Ovary (tissue), 9 donors: ENCODE measurements around the gene ASCL5. TPM values are rescaled to one million over a fixed set of nuclear protein-coding genes. Genes with fewer than 3 reads are reported as not detected.

Source experiments
- DNase-seq, 5 donors: peaks; one replicate each; pipeline ENCODE4 v3.0.0-alpha.2; 2019 to 2020
- H3K27ac ChIP-seq, 2 donors: fragments of 200-600 bp; one replicate each; pipeline versions ENCODE4 v1.5.1 to v1.8.0; 2019 to 2022
- H3K27me3 ChIP-seq: fragments of 200-600 bp; one replicate; pipeline ENCODE4 v1.8.0; 2022
- H3K36me3 ChIP-seq: fragments of 200-600 bp; sonication (generic); one replicate; pipeline ENCODE4 v1.5.1; 2019
- H3K4me1 ChIP-seq: one replicate; pipeline ENCODE4 v1.8.1; 2013; ENCODE audit warnings: mild to moderate bottlenecking, moderate library complexity; ENCODE audit not compliant: insufficient read depth
- H3K4me3 ChIP-seq: fragments of 200-600 bp; sonication (generic); one replicate; pipeline ENCODE4 v1.5.1; 2017
- H3K9me3 ChIP-seq, 2 donors: fragments of 200-600 bp in 1 of 2; sonication (generic) in 1 of 2; one replicate each; pipeline versions ENCODE4 v1.5.1 to v1.8.1; 2013 to 2019; ENCODE audit warnings: mild to moderate bottlenecking in 1 of 2, moderate library complexity in 1 of 2
- CTCF ChIP-seq, 3 donors: fragments of 450-650 bp in 2 of 3; fragments of 200-600 bp in 1 of 3; IDR thresholded peaks; one replicate each; pipeline versions ENCODE4 v1.5.1 to v1.8.0; 2016 to 2022; ENCODE audit warnings: antibody characterized with exemption in 3 of 3, mild to moderate bottlenecking in 1 of 3
- EP300 ChIP-seq: sonication (generic); formaldehyde crosslinking; IDR thresholded peaks from one replicate; pipeline ENCODE4 v1.6.1; 2017; ENCODE audit warnings: antibody characterized with exemption
- POLR2A ChIP-seq: fragments of 450-650 bp; IDR thresholded peaks from one replicate; pipeline ENCODE4 v1.6.1; 2017; ENCODE audit warnings: antibody characterized with exemption, mild to moderate bottlenecking, moderate library complexity
- WGBS, 3 donors: extraction: QIAGEN DNeasy Blood & Tissue Kit in 1 of 3; methylation state at CpG; one replicate each; pipeline versions ENCODE4 v1.1.5 to v1.1.7; 2013 to 2017; 5-methylcytosine and 5-hydroxymethylcytosine counted together
- intact Hi-C, 4 donors: fragments of 100-400 bp; cut with DNase I; formaldehyde crosslinking; loops; one replicate each; pipeline versions ENCODE4 v1.11.0 to v1.15.1; 2022 to 2023
- polyA plus RNA-seq, 2 donors: library from polyadenylated mRNA; stranded (reverse); fragments of 200-250 nt in 1 of 2; fragments of 350-450 nt in 1 of 2; fragmentation: Illumina TruSeq in 1 of 2; extraction: RNeasy Lipid Tissue Mini Kit (QIAGEN cat#74804) in 1 of 2; gene quantifications; one replicate each; pipeline ENCODE4 v1.2.3, GENCODE V29; 2013 to 2014
- total RNA-seq, 7 donors: library from RNA; depleted of rRNA in 2 of 7; stranded (reverse); fragments of >200 nt in 2 of 7; fragmentation: NEBNext Ultra II Directional in 3 of 7; extraction: Animal tissue kit (Norgen Biotek cat#: 25700) in 3 of 7; gene quantifications; one replicate each; pipeline versions ENCODE4 v1.1.0 to v1.2.4, GENCODE V29; 2016 to 2023
- donor health status: DM: no; HTN: no; CAD: no; lungs with moderate emphysema.
- donor health status: DM: no; HTN: no; CAD: no.
- donor health status: Bipolar disorder and iron deficiency.
- donor health status: DM: yes; HTN: yes; CAD: no.
- donor health status: DM: no; HTN: no; CAD: no.
- donor health status: DM: yes; HTN: yes; CAD: no.

The ASCL5 gene
- total and polyA plus RNA-seq, 9 donors = 0.06 TPM; not detected in 8

GRCh38 chr1:201138311-201138840 lies 11.4 kb upstream of the ASCL5 start:
- DNase-seq = peak in 1 of 5 donors; percentile 5
- H3K27me3 ChIP-seq = no peaks in the 10 kb centered on the region
- no peak overlapping the region for H3K27ac ChIP-seq
- no peaks in the 10 kb centered on the region for H3K9me3 ChIP-seq
- 51 to 63% (median 57%) methylated on average over 6 of the region's 6 CpGs for WGBS, 3 donors
- H3K4me1 ChIP-seq = no peaks in the 10 kb centered on the region
- H3K36me3 ChIP-seq = no peaks in the 10 kb centered on the region
- no peak overlapping the region for H3K4me3 ChIP-seq
- TF ChIP-seq CTCF (IDR thresholded peaks at IDR 0.05) = no peak
- no peak for TF ChIP-seq POLR2A
- no peak for TF ChIP-seq EP300
- intact Hi-C loops = no loop called here

- Histone ChIP-seq H3K27ac (peak overlapping the region; percentile 13 to 20), H3K9me3 (no peaks in the 10 kb centered on the region), H3K4me1 (no peaks in the 10 kb centered on the region), H3K4me3 (no peak overlapping the region), H3K27me3 (no peaks in the 10 kb centered on the region), H3K36me3 (no peaks in the 10 kb centered on the region)
- 56 to 72% (median 57%) methylated on average over 6 of the region's 6 CpGs for WGBS, 3 donors
- TF ChIP-seq CTCF (IDR thresholded peaks at IDR 0.05) = no peak
- TF ChIP-seq EP300 = no peak
- TF ChIP-seq POLR2A = no peak
- peak; percentile 45 to 71 (median 50) for DNase-seq
- intact Hi-C loops = no loop called here
These were observed 10.8 kb upstream of the ASCL5 start for GRCh38 chr1:201137579-201138310.

GRCh38 chr1:201137024-201137392 lies 10.0 kb upstream of the ASCL5 start:
- TF ChIP-seq EP300 = no peak
- TF ChIP-seq POLR2A = no peak
- no peaks in the 10 kb centered on the region for H3K9me3 ChIP-seq
- no peaks in the 10 kb centered on the region for H3K4me1 ChIP-seq
- 89 to 94% (median 89%) methylated on average over 7 of the region's 7 CpGs for WGBS, 3 donors
- H3K27me3 ChIP-seq = no peaks in the 10 kb centered on the region
- DNase-seq = peak in 1 of 5 donors; percentile 27
- H3K27ac ChIP-seq = no peak overlapping the region
- no peak overlapping the region for H3K4me3 ChIP-seq
- H3K36me3 ChIP-seq = no peaks in the 10 kb centered on the region
- intact Hi-C loops = no loop called here

GRCh38 chr1:201136355-201137023 lies 9.5 kb upstream of the ASCL5 start:
- no peaks in the 10 kb centered on the region for H3K36me3 ChIP-seq
- H3K4me3 ChIP-seq = no peak overlapping the region
- intact Hi-C loops = no loop called here
- H3K9me3 ChIP-seq = no peaks in the 10 kb centered on the region
- no peaks in the 10 kb centered on the region for H3K27me3 ChIP-seq
- peaks cover under 1% of the 10 kb centered on the region for H3K4me1 ChIP-seq
- 77 to 84% (median 78%) methylated on average over 8 of the region's 8 CpGs for WGBS, 3 donors
- DNase-seq = no peak
- TF ChIP-seq EP300 = no peak
- TF ChIP-seq POLR2A = no peak
- no peak for TF ChIP-seq CTCF (IDR thresholded peaks at IDR 0.05)
- no peak overlapping the region for H3K27ac ChIP-seq

GRCh38 chr1:201134405-201134804 lies 7.4 kb upstream of the ASCL5 start:
- no peaks in the 10 kb centered on the region for H3K27me3 ChIP-seq
- intact Hi-C loops = no loop called here
- H3K4me3 ChIP-seq = no peak overlapping the region
- 81 to 84% (median 84%) methylated on average over 6 of the region's 6 CpGs for WGBS, 3 donors
- no peak overlapping the region for H3K27ac ChIP-seq
- H3K4me1 ChIP-seq = peaks cover 2% of the 10 kb centered on the region
- TF ChIP-seq CTCF (IDR thresholded peaks at IDR 0.05) = no peak
- TF ChIP-seq POLR2A = no peak
- no peak for TF ChIP-seq EP300
- H3K36me3 ChIP-seq = no peaks in the 10 kb centered on the region
- H3K9me3 ChIP-seq = no peaks in the 10 kb centered on the region
- DNase-seq = no peak
